ENCODE measurements around the gene PSMA6. TPM values are rescaled to one million over a fixed set of nuclear protein-coding genes. Genes with fewer than 3 reads are reported as not detected.

The PSMA6 gene
- total and polyA plus RNA-seq, 2 of the 8 experiments (the other 6 are each of a cell fraction or from before 2014, with no cell fraction given): 180 to 238 TPM

DNA sequence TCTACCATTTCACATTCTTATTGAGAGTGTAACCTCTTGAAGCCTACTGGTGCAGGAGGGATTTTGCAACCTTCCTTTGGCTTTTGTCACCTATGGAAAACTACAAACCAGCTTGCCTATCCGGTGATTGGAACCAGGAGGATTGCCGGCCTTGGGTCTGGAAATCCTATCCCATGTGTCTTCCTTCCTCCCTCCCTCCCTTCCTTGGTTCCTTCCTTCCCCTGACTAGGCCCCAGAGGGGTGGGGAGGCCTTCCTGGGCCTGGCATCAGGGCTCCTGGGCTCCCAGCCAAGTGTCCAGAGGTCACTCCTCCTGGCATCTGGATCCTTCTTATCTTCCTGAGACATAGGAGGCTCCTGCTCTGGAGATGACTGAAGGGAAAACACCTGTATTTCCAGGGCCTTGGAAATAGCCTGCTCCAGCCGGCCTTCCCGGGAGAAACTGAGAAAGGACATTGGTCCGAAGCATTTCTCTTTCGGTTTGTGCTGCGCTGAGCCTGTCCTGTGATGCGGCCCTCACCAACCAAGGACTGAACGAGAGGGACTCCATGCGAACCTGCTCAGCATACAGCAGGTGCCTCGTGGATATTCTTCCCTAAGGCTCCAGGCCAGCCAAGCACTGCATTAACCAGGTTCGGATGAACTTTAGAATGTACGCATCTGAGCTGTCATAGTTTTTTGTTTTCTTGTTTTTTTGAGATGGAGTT lies 43.4 kb downstream of the PSMA6 start:
- POLR2A ChIA-PET (ENCODE audit: partially characterized antibody): interaction anchor here (1.8 kb wide), 1 partner anchor 69 kb away, joined by 6 read pairs; the partner anchor contains the start of gene NFKBIA
- Histone ChIP-seq H3K23ac (ENCODE audit: insufficient read length) (no peak overlapping the region), H3K9ac (replicated peaks in 1 of 4; ENCODE audit: extremely low read depth in 1 of 4, low read depth in 3 of 4, low read length in 3 of 4) (no peak overlapping the region)
- TF ChIP-seq EGR1 (IDR thresholded peaks at IDR 0.05; ENCODE audit: borderline replicate concordance, low read depth, low read length) (no peak), GTF2F1 (IDR thresholded peaks at IDR 0.05; ENCODE audit: borderline replicate concordance, low read depth, low read length) (no peak)

More for the DNA sequence above, 43.4 kb downstream of the PSMA6 start:
- no peak overlapping the region for H4K5ac ChIP-seq (ENCODE audit: insufficient read length, low read depth, low read length)
- no peak overlapping the region for H4K91ac ChIP-seq (replicated peaks; ENCODE audit: insufficient read length, low read length)
- peak overlapping the region; percentile 80; the same call in 1 of the 2 replicates for H2BK20ac ChIP-seq (ENCODE audit: low read length)
- H3K27ac ChIP-seq (ENCODE audit: low read depth, low read length): no peak overlapping the region
- DNase-seq (ENCODE audit: low read depth in 1 of 2, low spot score in 2 of 2) (peak in 1 of 2 experiments; percentile 39), FAIRE-seq (no peak)
- no peak overlapping the region for H3K18ac ChIP-seq (ENCODE audit: extremely low read depth, low read length)
- CTCF ChIA-PET (ENCODE audit: partially characterized antibody): interaction anchor here (1.0 to 2.2 kb wide), 5 partner anchors 14 to 120 kb away, joined by 3 to 5 read pairs (median 4); partner anchors contain the start of gene PSMA6
- H3K79me1 ChIP-seq (ENCODE audit: low read depth, low read length): no peaks in the 10 kb centered on the region
- H3K4me3 ChIP-seq (ENCODE audit: extremely low read depth in 1 of 4, insufficient read depth in 2 of 4, low read depth in 3 of 4, low read length in 4 of 4): no peak overlapping the region
- 0 out of 2 replicates have a peak overlapping the region, but pooled peaks have one; percentile 52 for H2BK5ac ChIP-seq (ENCODE audit: low read depth, low read length)
- no peak overlapping the region for H2BK120ac ChIP-seq (replicated peaks; ENCODE audit: low read depth, low read length)
- no peak overlapping the region for H3K14ac ChIP-seq (ENCODE audit: insufficient read length)
- no peak overlapping the region for H4K8ac ChIP-seq (ENCODE audit: extremely low read depth, insufficient read depth, low read length)
- no peak overlapping the region for H3K56ac ChIP-seq (replicated peaks; ENCODE audit: insufficient read length, low read depth, low read length)
- no peak overlapping the region for H2AK5ac ChIP-seq (ENCODE audit: low read depth, low read length)
- WGBS, 2 experiments (ENCODE audit: extremely low coverage in 1 of 2, insufficient coverage in 1 of 2, insufficient read length in 1 of 2, insufficient replicate concordance in 2 of 2, low coverage in 1 of 2, low lambda C conversion rate in 2 of 2, missing lambda C conversion rate in 1 of 2): 96% methylated on average over 13 of the region's 13 CpGs; no CpG with 5 or more reads in 1 of the 2 experiments
- H2BK15ac ChIP-seq (ENCODE audit: low read length): peak overlapping the region; percentile 88; the same call in 1 of the 2 replicates
- no peak overlapping the region for H3K4ac ChIP-seq (replicated peaks; ENCODE audit: insufficient read length, low read depth, low read length)
- H2AFZ ChIP-seq (ENCODE audit: low read length): no peak overlapping the region
- no peaks in the 10 kb centered on the region for H3K23me2 ChIP-seq (ENCODE audit: low read depth, low read length)
- no peaks in the 10 kb centered on the region for H3K9me3 ChIP-seq (ENCODE audit: insufficient read depth in 2 of 2, low read depth in 1 of 2, low read length in 1 of 2)
- peak overlapping the region; percentile 84; the same call in 1 of the 2 replicates for H2BK12ac ChIP-seq (ENCODE audit: low read depth, low read length)
- H3K36me3 ChIP-seq (ENCODE audit: control insufficient read depth in 2 of 4, insufficient read depth in 4 of 4, low read length in 3 of 4): no peaks in the 10 kb centered on the region
- no peaks in the 10 kb centered on the region for H3K79me2 ChIP-seq (ENCODE audit: control insufficient read depth in 1 of 2, insufficient read depth in 2 of 2, low read length in 2 of 2)
- H3K4me1 ChIP-seq (replicated peaks in 1 of 4; ENCODE audit: control insufficient read depth in 3 of 4, insufficient read depth in 4 of 4, low read length in 3 of 4): peaks cover 6 to 37% (median 27%) of the 10 kb centered on the region in 4 experiments
- H4K20me1 ChIP-seq (replicated peaks in 1 of 2; ENCODE audit: control insufficient read depth in 1 of 2, insufficient read depth in 2 of 2, low read length in 2 of 2): no peaks in the 10 kb centered on the region
- no peaks in the 10 kb centered on the region for H3K27me3 ChIP-seq (replicated peaks in 1 of 4; ENCODE audit: control insufficient read depth in 3 of 4, extremely low read depth in 1 of 4, insufficient read depth in 3 of 4, low read length in 3 of 4)
- H3K4me2 ChIP-seq (ENCODE audit: insufficient read depth in 1 of 2, low read depth in 2 of 2, low read length in 2 of 2): no peak overlapping the region
